Effector memory CD4-positive, alpha-beta T cell (primary cell): Measurements from ENCODE around the gene RABGAP1.

Experiments used
- DNase-seq, 3 donors: peaks; one replicate each; pipeline ENCODE4 v3.0.0-alpha.2; 2020
- H3K27ac ChIP-seq: 2 replicates; pipeline ENCODE4 v1.7.0; 2013; ENCODE audit warnings: mild to moderate bottlenecking, low read length, moderate library complexity; ENCODE audit not compliant: insufficient read depth, poor library complexity, severe bottlenecking
- H3K27me3 ChIP-seq: replicated peaks from 2 replicates; pipeline ENCODE4 v1.7.0; 2013; ENCODE audit warnings: mild to moderate bottlenecking, low read length; ENCODE audit not compliant: insufficient read depth, control insufficient read depth, poor library complexity, severe bottlenecking
- H3K36me3 ChIP-seq: 2 replicates; pipeline ENCODE4 v1.7.0; 2013; ENCODE audit warnings: mild to moderate bottlenecking, low read length, moderate library complexity; ENCODE audit not compliant: control insufficient read depth, insufficient read depth
- H3K4me1 ChIP-seq: 2 replicates; pipeline ENCODE4 v1.7.0; 2013; ENCODE audit warnings: low read length, mild to moderate bottlenecking; ENCODE audit not compliant: control insufficient read depth, insufficient read depth, poor library complexity, severe bottlenecking
- H3K4me3 ChIP-seq: 2 replicates; pipeline ENCODE4 v1.7.0; 2013; ENCODE audit warnings: low read length, low read depth, mild to moderate bottlenecking; ENCODE audit not compliant: insufficient read depth, poor library complexity, severe bottlenecking
- H3K9me3 ChIP-seq: 2 replicates; pipeline ENCODE4 v1.7.0; 2013; ENCODE audit warnings: mild to moderate bottlenecking, low read length, moderate library complexity; ENCODE audit not compliant: control insufficient read depth

The RABGAP1 gene

GRCh38 chr9:122975196-122975595, 34.4 kb downstream of the RABGAP1 start:
- H3K36me3 ChIP-seq: no peaks in the 10 kb centered on the region
- DNase-seq: no peak
- no peaks in the 10 kb centered on the region for H3K4me1 ChIP-seq
- H3K27me3 ChIP-seq: no peaks in the 10 kb centered on the region
- H3K27ac ChIP-seq: no peak overlapping the region
- no peaks in the 10 kb centered on the region for H3K9me3 ChIP-seq
- no peak overlapping the region for H3K4me3 ChIP-seq

GRCh38 chr9:122978601-122979000, 37.8 kb downstream of the RABGAP1 start:
- H3K4me1 ChIP-seq: no peaks in the 10 kb centered on the region
- H3K36me3 ChIP-seq: no peaks in the 10 kb centered on the region
- no peak overlapping the region for H3K4me3 ChIP-seq
- DNase-seq: no peak
- H3K27ac ChIP-seq: no peak overlapping the region
- H3K9me3 ChIP-seq: no peaks in the 10 kb centered on the region
- no peaks in the 10 kb centered on the region for H3K27me3 ChIP-seq

- Histone ChIP-seq H3K4me1 (no peaks in the 10 kb centered on the region), H3K27me3 (no peaks in the 10 kb centered on the region), H3K9me3 (no peaks in the 10 kb centered on the region), H3K36me3 (peaks cover 20% of the 10 kb centered on the region), H3K4me3 (no peak overlapping the region), H3K27ac (no peak overlapping the region)
- no peak for DNase-seq
These were observed 45.2 kb downstream of the RABGAP1 start for GRCh38 chr9:122986010-122986409.

GRCh38 chr9:122988141-122988540, 47.3 kb downstream of the RABGAP1 start:
- no peaks in the 10 kb centered on the region for H3K4me1 ChIP-seq
- no peak for DNase-seq
- H3K27me3 ChIP-seq: no peaks in the 10 kb centered on the region
- no peak overlapping the region for H3K27ac ChIP-seq
- no peaks in the 10 kb centered on the region for H3K9me3 ChIP-seq
- no peak overlapping the region for H3K4me3 ChIP-seq
- H3K36me3 ChIP-seq: peaks cover 20% of the 10 kb centered on the region

- Histone ChIP-seq H3K4me1 (no peaks in the 10 kb centered on the region), H3K36me3 (peaks cover 20% of the 10 kb centered on the region), H3K4me3 (no peak overlapping the region), H3K27me3 (no peaks in the 10 kb centered on the region), H3K9me3 (no peaks in the 10 kb centered on the region), H3K27ac (no peak overlapping the region)
- DNase-seq: no peak
These were observed 48.3 kb downstream of the RABGAP1 start for GRCh38 chr9:122988920-122989621.

GRCh38 chr9:122991370-122991830, 50.6 kb downstream of the RABGAP1 start:
- Histone ChIP-seq H3K27ac (no peak overlapping the region), H3K9me3 (no peaks in the 10 kb centered on the region), H3K36me3 (peaks cover 9% of the 10 kb centered on the region), H3K4me3 (no peak overlapping the region), H3K4me1 (no peaks in the 10 kb centered on the region), H3K27me3 (no peaks in the 10 kb centered on the region)
- DNase-seq: peak in 2 of 3 donors; percentile 3 to 4

- no peak for DNase-seq
- Histone ChIP-seq H3K4me1 (no peaks in the 10 kb centered on the region), H3K36me3 (peaks cover 13% of the 10 kb centered on the region), H3K27ac (no peak overlapping the region), H3K9me3 (no peaks in the 10 kb centered on the region), H3K27me3 (no peaks in the 10 kb centered on the region), H3K4me3 (no peak overlapping the region)
These were observed 55.8 kb downstream of the RABGAP1 start for GRCh38 chr9:122996586-122996985.

- no peak overlapping the region for H3K4me3 ChIP-seq
- no peak overlapping the region for H3K27ac ChIP-seq
- no peaks in the 10 kb centered on the region for H3K27me3 ChIP-seq
- H3K36me3 ChIP-seq: peaks cover 13% of the 10 kb centered on the region
- no peaks in the 10 kb centered on the region for H3K9me3 ChIP-seq
- DNase-seq: no peak
- H3K4me1 ChIP-seq: no peaks in the 10 kb centered on the region
These were observed 57.6 kb downstream of the RABGAP1 start for GRCh38 chr9:122998448-122998847.

- H3K4me1 ChIP-seq: no peaks in the 10 kb centered on the region
- H3K36me3 ChIP-seq: peaks cover 13% of the 10 kb centered on the region
- DNase-seq: no peak
- H3K9me3 ChIP-seq: no peaks in the 10 kb centered on the region
- no peaks in the 10 kb centered on the region for H3K27me3 ChIP-seq
- H3K4me3 ChIP-seq: no peak overlapping the region
- H3K27ac ChIP-seq: no peak overlapping the region
These were observed 59.7 kb downstream of the RABGAP1 start for GRCh38 chr9:123000371-123001068.

GRCh38 chr9:123002754-123003153, 61.9 kb downstream of the RABGAP1 start:
- Histone ChIP-seq H3K27ac (no peak overlapping the region), H3K36me3 (peaks cover 8% of the 10 kb centered on the region)
- DNase-seq: no peak

More at GRCh38 chr9:123002754-123003153, 61.9 kb downstream of the RABGAP1 start:
- H3K9me3 ChIP-seq: no peaks in the 10 kb centered on the region
- no peaks in the 10 kb centered on the region for H3K27me3 ChIP-seq
- no peak overlapping the region for H3K4me3 ChIP-seq
- H3K4me1 ChIP-seq: no peaks in the 10 kb centered on the region
